ENCODE data around the gene CCNC.

CCNC gene

DNA sequence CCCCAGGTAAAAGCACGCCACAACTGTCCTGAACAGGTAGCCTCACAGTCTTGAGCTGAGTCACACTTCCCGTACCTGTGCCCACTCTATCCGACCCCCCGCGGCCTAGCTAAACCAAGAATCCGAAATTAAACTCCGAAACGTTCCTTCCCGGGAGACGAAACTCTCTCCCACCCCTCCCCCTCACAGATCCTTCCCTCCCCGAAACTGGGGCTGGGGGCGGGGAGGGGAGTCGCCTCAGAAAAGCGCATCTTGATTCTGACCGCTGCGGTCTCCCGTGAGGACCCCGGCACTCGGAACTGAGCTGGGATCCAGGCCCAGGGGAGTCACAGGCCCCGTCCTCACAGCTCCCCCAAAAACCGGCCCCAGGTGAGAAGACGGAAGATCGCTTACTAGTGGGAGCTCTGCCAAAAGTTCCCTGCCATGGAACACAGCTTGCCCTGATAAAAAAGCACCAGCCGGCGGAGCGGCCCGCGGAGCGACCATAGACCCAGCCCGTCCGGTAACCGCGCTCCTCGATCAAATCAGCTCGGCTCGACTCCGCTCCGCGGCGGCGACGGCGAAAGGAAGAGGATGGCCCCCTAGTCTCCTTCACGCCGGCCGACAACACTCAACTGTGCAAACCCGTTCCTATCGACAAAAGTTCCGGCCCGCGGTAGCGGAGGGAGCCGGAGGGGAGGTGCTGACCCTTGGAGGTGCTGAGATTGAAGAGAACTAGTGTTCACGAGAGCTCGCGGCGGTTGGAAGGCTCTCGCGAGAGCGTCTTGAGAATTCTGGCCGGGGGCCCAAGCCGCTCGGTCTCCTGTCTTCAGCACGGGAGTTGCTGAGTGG is at the start of gene CCNC:
CCNC (minus strand) TSS at position 558 of the 831 bp plus-strand sequence; CDS start at position 425, 133 bp downstream.
- DNase-seq = peak; percentile 95

GRCh38 chr6:99617131-99617530 is 48.7 kb upstream of the CCNC start:
- no peak for DNase-seq

DNA sequence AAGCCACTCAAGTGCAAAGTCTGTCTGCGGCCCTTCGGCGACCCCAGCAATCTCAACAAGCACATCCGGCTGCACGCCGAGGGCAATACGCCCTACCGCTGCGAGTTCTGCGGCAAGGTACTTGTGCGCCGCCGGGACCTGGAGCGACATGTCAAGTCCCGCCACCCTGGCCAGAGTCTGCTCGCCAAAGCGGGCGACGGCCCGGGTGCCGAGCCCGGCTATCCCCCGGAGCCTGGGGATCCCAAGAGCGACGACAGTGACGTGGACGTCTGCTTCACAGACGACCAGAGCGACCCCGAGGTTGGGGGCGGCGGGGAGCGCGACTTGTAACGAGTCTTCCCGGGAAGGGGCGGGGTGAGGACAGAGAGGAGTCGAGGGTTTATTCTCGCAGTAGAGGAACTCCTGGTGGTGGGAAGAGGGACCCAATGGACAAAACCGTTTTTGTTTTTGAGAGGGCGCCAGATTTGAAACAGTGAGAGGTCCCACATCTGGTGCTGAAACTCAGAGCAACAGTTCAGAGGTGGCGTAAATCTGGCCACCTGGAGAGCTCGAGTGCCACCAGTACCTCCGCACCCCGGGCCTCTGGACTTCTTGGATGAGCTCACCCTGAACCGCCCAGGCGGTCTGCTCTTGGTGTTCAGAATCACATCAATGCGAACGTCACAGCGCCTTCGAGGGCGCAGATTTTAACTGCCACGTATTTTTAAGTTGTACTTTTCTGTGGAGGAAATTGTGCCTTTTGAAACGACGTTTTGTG is 46.1 kb upstream of the CCNC start:
- DNase-seq = peak; percentile 68

DNA sequence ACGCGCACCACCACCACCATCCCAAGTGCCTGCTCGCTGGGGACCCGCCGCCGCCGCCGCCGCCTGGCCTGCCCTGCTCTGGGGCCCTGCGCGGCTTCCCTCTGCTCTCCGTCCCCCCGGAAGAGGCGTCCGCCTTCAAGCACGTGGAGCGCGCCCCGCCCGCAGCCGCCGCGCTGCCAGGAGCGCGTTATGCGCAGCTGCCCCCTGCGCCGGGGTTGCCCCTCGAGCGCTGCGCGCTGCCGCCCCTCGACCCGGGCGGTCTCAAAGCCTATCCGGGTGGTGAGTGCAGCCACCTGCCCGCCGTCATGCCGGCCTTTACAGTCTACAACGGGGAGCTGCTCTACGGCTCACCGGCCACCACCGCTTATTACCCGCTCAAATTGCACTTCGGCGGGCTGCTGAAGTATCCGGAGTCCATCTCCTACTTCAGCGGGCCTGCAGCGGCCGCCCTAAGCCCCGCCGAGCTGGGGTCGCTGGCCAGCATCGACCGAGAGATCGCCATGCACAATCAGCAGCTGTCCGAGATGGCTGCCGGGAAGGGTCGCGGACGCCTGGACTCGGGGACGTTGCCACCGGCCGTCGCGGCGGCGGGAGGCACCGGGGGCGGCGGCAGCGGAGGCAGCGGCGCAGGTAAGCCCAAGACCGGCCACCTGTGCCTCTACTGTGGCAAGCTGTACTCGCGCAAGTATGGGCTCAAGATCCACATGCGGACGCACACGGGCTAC is 45.4 kb upstream of the CCNC start:
- peak; percentile 72 for DNase-seq

DNA sequence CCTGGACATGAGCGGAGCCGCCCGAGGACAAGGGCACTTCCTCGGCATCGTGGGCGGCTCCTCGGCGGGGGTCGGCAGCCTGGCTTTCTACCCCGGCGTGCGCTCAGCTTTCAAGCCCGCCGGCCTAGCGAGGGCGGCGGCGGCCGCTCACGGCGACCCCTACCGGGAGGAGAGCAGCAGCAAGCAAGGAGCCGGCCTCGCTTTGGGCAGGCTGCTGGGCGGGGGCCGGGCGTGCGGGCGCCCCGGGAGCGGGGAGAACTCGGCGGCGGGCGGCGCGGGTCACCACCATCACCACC is 44.9 kb upstream of the CCNC start:
- DNase-seq = peak; percentile 77

- no peak for DNase-seq
Measured at GRCh38 chr6:99612551-99613408, 44.3 kb upstream of the CCNC start.

DNA sequence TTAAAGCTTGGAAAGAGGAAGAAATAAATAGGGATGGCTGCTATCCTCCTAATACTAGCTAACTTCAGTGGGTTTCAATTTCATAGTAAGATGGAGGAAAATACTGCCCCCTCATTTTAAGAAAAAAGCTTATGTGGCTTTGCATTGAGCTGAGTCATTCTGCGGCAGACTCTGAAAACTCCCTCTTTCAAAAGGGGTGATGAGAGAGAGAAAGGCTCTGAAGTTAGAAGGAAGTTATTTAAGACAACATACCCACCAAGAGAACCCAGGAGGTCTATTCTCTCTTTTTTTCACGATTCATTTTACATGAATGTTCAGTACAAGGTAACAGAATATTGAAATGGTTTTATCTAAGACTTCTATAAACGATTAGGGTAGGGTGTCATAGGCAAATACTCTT is 42.7 kb upstream of the CCNC start:
- no peak for DNase-seq

GRCh38 chr6:99609905-99610489 is 41.5 kb upstream of the CCNC start:
- no peak for DNase-seq

GRCh38 chr6:99608886-99609482 is 40.5 kb upstream of the CCNC start:
- no peak for DNase-seq

- DNase-seq = no peak
Measured at GRCh38 chr6:99608059-99608885, 39.8 kb upstream of the CCNC start.

- DNase-seq = no peak
Measured at GRCh38 chr6:99607416-99608036, 39.1 kb upstream of the CCNC start.

DNA sequence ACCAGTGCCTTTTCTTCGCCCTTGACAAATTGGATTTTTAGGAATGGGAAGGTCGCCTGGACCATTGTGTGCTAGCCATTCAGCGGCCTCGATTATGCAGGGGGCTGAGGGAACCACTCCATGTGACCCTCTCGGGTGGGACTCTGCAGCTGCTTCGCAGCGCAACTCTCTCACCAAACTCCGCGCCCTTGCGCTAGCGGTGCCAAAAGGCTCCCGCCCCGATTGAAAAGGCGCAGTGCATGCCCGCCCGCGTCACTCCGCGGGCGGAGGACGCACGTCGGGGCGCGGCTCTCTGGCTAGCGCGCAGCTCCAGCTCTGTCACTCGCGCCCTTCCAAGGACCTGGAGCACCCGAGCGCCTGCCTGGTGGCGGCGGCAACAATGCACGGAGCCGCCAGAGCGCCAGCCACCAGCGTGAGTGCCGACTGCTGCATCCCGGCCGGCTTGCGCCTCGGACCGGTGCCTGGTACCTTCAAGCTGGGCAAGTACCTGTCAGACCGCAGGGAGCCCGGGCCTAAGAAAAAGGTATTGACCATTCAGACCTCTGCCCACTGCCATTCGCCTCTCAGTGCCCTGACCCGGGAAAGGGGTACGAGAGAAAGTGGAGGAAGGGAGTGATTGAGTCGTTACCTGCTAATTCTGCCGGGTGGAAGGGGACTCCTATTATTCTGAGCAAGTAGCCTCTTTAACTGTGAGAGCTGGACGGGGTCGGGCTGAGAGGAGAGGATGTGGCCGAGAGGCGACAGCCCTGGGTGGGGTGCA is 38.4 kb upstream of the CCNC start, which contains the start of gene PRDM13:
PRDM13 (plus strand) TSS at position 178 of the 760 bp plus-strand sequence; CDS start at position 380, 202 bp downstream.
- DNase-seq = no peak

DNA sequence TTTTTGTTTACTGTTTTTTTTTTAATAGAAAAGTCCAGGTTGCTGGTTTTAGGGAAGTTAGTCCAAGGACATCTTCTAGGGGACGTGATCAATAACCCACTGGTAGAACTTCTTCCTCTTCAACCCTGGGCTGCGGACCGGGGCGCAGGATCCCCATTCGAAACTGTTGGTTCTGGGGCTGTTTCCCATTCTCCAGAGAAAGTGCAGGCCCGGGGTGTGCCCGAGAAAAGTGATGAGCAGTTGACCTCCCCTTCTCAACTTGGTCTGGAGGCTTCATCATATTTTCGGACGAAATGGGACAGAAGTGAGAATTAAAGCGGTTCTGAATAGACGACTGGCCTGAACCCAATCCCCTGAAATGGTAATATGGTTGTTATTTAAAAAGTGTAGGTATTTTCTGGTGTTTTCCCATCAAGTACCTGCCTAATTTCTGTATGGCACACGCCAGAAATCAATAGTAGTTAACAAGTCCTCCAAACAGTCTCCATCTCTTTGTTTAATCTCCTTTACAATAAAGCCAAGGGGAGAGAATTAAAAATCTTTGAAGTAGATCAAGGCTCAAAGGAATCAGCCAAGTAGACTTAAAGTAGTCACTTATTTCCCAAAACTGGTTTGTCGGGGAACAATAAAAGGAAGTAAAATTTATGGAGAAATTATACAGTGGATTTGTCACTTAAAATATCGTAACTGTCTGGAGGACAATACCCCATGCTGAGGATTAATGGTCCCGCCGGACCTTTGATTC is 37.6 kb upstream of the CCNC start:
- no peak for DNase-seq

DNA sequence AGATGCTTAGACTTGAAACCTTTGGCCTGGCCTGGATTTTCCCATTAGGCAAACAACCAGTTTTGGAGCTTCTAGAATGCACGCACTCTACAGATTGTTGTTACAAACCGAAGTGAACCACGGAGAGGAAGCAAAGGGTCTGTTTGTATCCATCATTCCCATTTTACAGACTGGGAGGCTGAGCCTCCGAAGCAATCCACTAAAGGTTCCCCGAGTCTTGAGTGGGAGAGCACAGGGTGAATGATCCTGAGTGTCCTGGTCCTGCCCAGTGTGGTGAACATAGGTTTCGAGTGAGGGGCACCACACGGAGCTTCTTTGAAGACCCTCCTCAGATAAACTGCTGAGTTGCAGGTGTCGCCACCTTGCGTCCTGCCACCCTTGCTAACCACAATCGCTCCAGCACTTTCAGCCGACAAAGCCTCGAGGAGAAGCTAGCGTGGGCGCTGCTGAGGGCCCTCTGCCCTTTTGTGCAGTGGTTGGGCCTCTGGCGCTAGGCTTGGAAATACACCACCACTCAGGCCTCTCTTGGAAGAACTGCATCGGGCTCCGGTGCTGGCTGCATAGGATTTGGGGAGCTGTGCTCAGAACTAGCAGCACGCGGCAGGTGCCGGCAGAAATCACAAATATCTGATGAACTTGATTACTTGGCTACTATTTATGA is 36.7 kb upstream of the CCNC start:
- DNase-seq = no peak

- DNase-seq = no peak
Measured at GRCh38 chr6:99604166-99605073, 36.0 kb upstream of the CCNC start.

GRCh38 chr6:99603421-99604165 is 35.1 kb upstream of the CCNC start:
- peak; percentile 67 for DNase-seq

Measured in activated effector memory CD4-positive, alpha-beta T cell treated with anti-CD3 and anti-CD28 coated beads, Interleukin-2, amount 50 U/mL, for 16 hours (primary cell).